ENCODE data around the gene PTPRH. TPM values are rescaled to one million over a fixed set of nuclear protein-coding genes. Genes with fewer than 3 reads are reported as not detected.

The PTPRH gene
- total and polyA plus RNA-seq, 8 donors, result 5.1 to 15.3 (median 8.1) TPM

GRCh38 chr19:55133639-55134444 lies 75.5 kb downstream of the PTPRH start:
- 44 to 49% methylated on average over 24 to 25 of the region's 25 CpGs for WGBS, 2 donors
- Histone ChIP-seq H3K36me3 (no peaks in the 10 kb centered on the region), H3K27me3 (peaks cover 0 to 2% (median 0%) of the 10 kb centered on the region in 4 donors), H3K4me1 (no peaks in the 10 kb centered on the region), H3K4me3 (no peak overlapping the region), H3K27ac (no peak overlapping the region), H3K9me3 (no peaks in the 10 kb centered on the region)
- intact Hi-C loops (cut with DNase I), result no loop called here
- DNase-seq (no peak), FAIRE-seq (no peak), ATAC-seq (no peak)
- no peak for TF ChIP-seq CTCF (IDR thresholded peaks at IDR 0.05)

- no peak for DNase-seq
- Histone ChIP-seq H3K4me3 (no peak overlapping the region), H3K36me3 (no peaks in the 10 kb centered on the region), H3K4me1 (no peaks in the 10 kb centered on the region), H3K9me3 (no peaks in the 10 kb centered on the region), H3K27me3 (peaks cover 0 to 2% (median 0%) of the 10 kb centered on the region in 4 donors), H3K27ac (no peak overlapping the region)
- no peak for ATAC-seq
- TF ChIP-seq CTCF (IDR thresholded peaks at IDR 0.05), result no peak
- intact Hi-C loops (cut with DNase I), result no loop called here
- no peak for FAIRE-seq
- 27 to 42% methylated on average over 14 of the region's 14 CpGs for WGBS, 2 donors
Observed at GRCh38 chr19:55132453-55133129, 76.7 kb downstream of the PTPRH start.

- H3K27ac ChIP-seq, result no peak overlapping the region
- H3K27me3 ChIP-seq, result peaks cover 0 to 2% (median 0%) of the 10 kb centered on the region in 4 donors
- DNase-seq, result no peak
- no peaks in the 10 kb centered on the region for H3K9me3 ChIP-seq
- FAIRE-seq, result no peak
- no peaks in the 10 kb centered on the region for H3K36me3 ChIP-seq
- intact Hi-C loops (cut with DNase I), result no loop called here
- WGBS, 2 donors, result 65 to 76% methylated on average over 16 of the region's 16 CpGs
- no peaks in the 10 kb centered on the region for H3K4me1 ChIP-seq
- H3K4me3 ChIP-seq, result no peak overlapping the region
- ATAC-seq, result no peak
- TF ChIP-seq CTCF (IDR thresholded peaks at IDR 0.05), result no peak
Observed at GRCh38 chr19:55131421-55131820, 77.9 kb downstream of the PTPRH start.

Small RNAs within 50 kb of the gene (microRNA-seq; reads per million reads assigned to microRNA genes)
- gene MIR6802 (0 to 1.5 reads per million in 2 donors), gene MIR6803 (5.3 to 5.4 reads per million in 2 donors), gene MIR6804 (0.29 to 0.39 reads per million in 2 donors)

Other genes with a start within 250 kb of the PTPRH start
- 1 to 10 TPM; 1.6 to 7.3 (median 4.4) TPM for gene NLRP2, start 243.1 kb downstream of the PTPRH start, total RNA-seq
- gene NLRP2, start 243.1 kb downstream of the PTPRH start, polyA plus RNA-seq, result 10 to 100 TPM in 1 of 2 donors, under 1 TPM in 1; 0.34 to 17.5 TPM
- gene GP6, start 171.2 kb downstream of the PTPRH start, total RNA-seq, result under 1 TPM in 5 of 6 donors, not detected in 1; 0.09 to 0.25 (median 0.24) TPM
- under 1 TPM in 1 of 2 donors, not detected in 1; 0.31 TPM for gene GP6, start 171.2 kb downstream of the PTPRH start, polyA plus RNA-seq
- 10 to 100 TPM; 10.9 to 27.1 (median 14.2) TPM for gene RDH13, start 146.4 kb downstream of the PTPRH start, total RNA-seq
- gene RDH13, start 146.4 kb downstream of the PTPRH start, polyA plus RNA-seq, result 10 to 100 TPM; 22.0 to 26.6 TPM
- 10 to 100 TPM; 10.2 to 32.0 (median 16.0) TPM for gene EPS8L1, start 133.6 kb downstream of the PTPRH start, total RNA-seq
- 100 to 1,000 TPM; 152 to 279 TPM for gene EPS8L1, start 133.6 kb downstream of the PTPRH start, polyA plus RNA-seq
- gene PPP1R12C, start 91.9 kb downstream of the PTPRH start, total RNA-seq, result 10 to 100 TPM; 37.1 to 61.5 (median 50.9) TPM
- 100 to 1,000 TPM; 174 to 266 TPM for gene PPP1R12C, start 91.9 kb downstream of the PTPRH start, polyA plus RNA-seq
- gene TNNT1, start 60.3 kb downstream of the PTPRH start, total RNA-seq, result under 1 TPM in 1 of 6 donors, not detected in 5; 0.54 TPM
- 1 to 10 TPM in 1 of 2 donors, not detected in 1; 4.0 TPM for gene TNNT1, start 60.3 kb downstream of the PTPRH start, polyA plus RNA-seq
- gene TNNI3, start 51.8 kb downstream of the PTPRH start, total RNA-seq, result 1 to 10 TPM in 1 of 6 donors, under 1 TPM in 1, not detected in 4; 0.66 to 4.1 TPM
- gene TNNI3, start 51.8 kb downstream of the PTPRH start, polyA plus RNA-seq, result 1 to 10 TPM; 2.2 to 2.9 TPM
- gene DNAAF3, start 42.9 kb downstream of the PTPRH start, total RNA-seq, result 1 to 10 TPM; 1.2 to 3.2 (median 2.5) TPM
- 1 to 10 TPM; 3.0 to 3.3 TPM for gene DNAAF3, start 42.9 kb downstream of the PTPRH start, polyA plus RNA-seq
- 1 to 10 TPM in 5 of 6 donors, under 1 TPM in 1; 0.88 to 3.7 (median 1.7) TPM for gene SYT5, start 29.2 kb downstream of the PTPRH start, total RNA-seq
- gene SYT5, start 29.2 kb downstream of the PTPRH start, polyA plus RNA-seq, result 10 to 100 TPM; 10.6 to 41.1 TPM
- 1 to 10 TPM; 1.0 to 1.8 (median 1.5) TPM for gene TMEM86B, start 19.3 kb upstream of the PTPRH start, total RNA-seq
- 10 to 100 TPM; 14.4 to 27.3 TPM for gene TMEM86B, start 19.3 kb upstream of the PTPRH start, polyA plus RNA-seq
- gene PPP6R1, start 49.5 kb upstream of the PTPRH start, total RNA-seq, result 10 to 100 TPM; 15.3 to 31.4 (median 18.9) TPM
- 10 to 100 TPM; 27.0 to 33.1 TPM for gene PPP6R1, start 49.5 kb upstream of the PTPRH start, polyA plus RNA-seq
- 10 to 100 TPM in 4 of 6 donors, 1 to 10 TPM in 2; 7.0 to 16.6 (median 12.3) TPM for gene HSPBP1, start 70.6 kb upstream of the PTPRH start, total RNA-seq
- gene HSPBP1, start 70.6 kb upstream of the PTPRH start, polyA plus RNA-seq, result 10 to 100 TPM; 26.4 to 29.5 TPM
- 1 to 10 TPM in 3 of 6 donors, under 1 TPM in 3; 0.46 to 2.5 (median 1.1) TPM for gene BRSK1, start 74.5 kb upstream of the PTPRH start, total RNA-seq
- 1 to 10 TPM; 4.8 to 9.2 TPM for gene BRSK1, start 74.5 kb upstream of the PTPRH start, polyA plus RNA-seq
- 1 to 10 TPM in 1 of 6 donors, under 1 TPM in 2, not detected in 3; 0.32 to 1.3 (median 0.83) TPM for gene TMEM150B, start 115.8 kb upstream of the PTPRH start, total RNA-seq
- under 1 TPM in 1 of 2 donors, not detected in 1; 0.14 TPM for gene TMEM150B, start 115.8 kb upstream of the PTPRH start, polyA plus RNA-seq
- 10 to 100 TPM in 2 of 6 donors, 1 to 10 TPM in 4; 4.3 to 12.6 (median 6.9) TPM for gene KMT5C, start 130.4 kb upstream of the PTPRH start, total RNA-seq
- 10 to 100 TPM; 22.3 to 27.4 TPM for gene KMT5C, start 130.4 kb upstream of the PTPRH start, polyA plus RNA-seq
- gene COX6B2, start 145.2 kb upstream of the PTPRH start, total RNA-seq, result under 1 TPM in 1 of 6 donors, not detected in 5; 0.62 TPM
- under 1 TPM; 0.28 to 0.42 TPM for gene COX6B2, start 145.2 kb upstream of the PTPRH start, polyA plus RNA-seq
- gene GARIN5B, start 153.8 kb upstream of the PTPRH start, total RNA-seq, result not detected
- not detected for gene GARIN5B, start 153.8 kb upstream of the PTPRH start, polyA plus RNA-seq
- under 1 TPM in 3 of 6 donors, not detected in 3; 0.20 to 0.41 (median 0.37) TPM for gene IL11, start 161.0 kb upstream of the PTPRH start, total RNA-seq
- under 1 TPM; 0.16 to 0.19 TPM for gene IL11, start 161.0 kb upstream of the PTPRH start, polyA plus RNA-seq
- gene TMEM190, start 167.3 kb upstream of the PTPRH start, total RNA-seq, result not detected
- gene TMEM190, start 167.3 kb upstream of the PTPRH start, polyA plus RNA-seq, result under 1 TPM in 1 of 2 donors, not detected in 1; 0.45 TPM
- gene TMEM238, start 174.8 kb upstream of the PTPRH start, total RNA-seq, result 10 to 100 TPM; 14.7 to 32.7 (median 21.3) TPM
- gene TMEM238, start 174.8 kb upstream of the PTPRH start, polyA plus RNA-seq, result under 1 TPM; 0.42 TPM
- gene RPL28, start 176.4 kb upstream of the PTPRH start, total RNA-seq, result 1,000 to 10,000 TPM in 1 of 6 donors, 100 to 1,000 TPM in 5; 420 to 1,198 (median 819) TPM
- 1,000 to 10,000 TPM in 1 of 2 donors, 100 to 1,000 TPM in 1; 738 to 1,109 TPM for gene RPL28, start 176.4 kb upstream of the PTPRH start, polyA plus RNA-seq
- 1 to 10 TPM; 2.0 to 7.3 (median 5.1) TPM for gene UBE2S, start 198.3 kb upstream of the PTPRH start, total RNA-seq
- 1 to 10 TPM; 3.6 to 5.0 TPM for gene UBE2S, start 198.3 kb upstream of the PTPRH start, polyA plus RNA-seq
- under 1 TPM in 3 of 6 donors, not detected in 3; 0.05 to 0.16 (median 0.06) TPM for gene SHISA7, start 233.8 kb upstream of the PTPRH start, total RNA-seq
- under 1 TPM; 0.04 to 0.33 TPM for gene SHISA7, start 233.8 kb upstream of the PTPRH start, polyA plus RNA-seq

Data from pancreas (tissue), 10 donors.